GM18502 (cell line): ENCODE data around the gene C9.
"Not testable (repeated sequence)": the region's sequence is repeated elsewhere in the genome, so short reads cannot be mapped to it uniquely, and the experiment has no call there.

ENCODE experiments used
- ATAC-seq: cut with Tn5 transposase; IDR thresholded peaks from one replicate; pipeline ENCODE4 v1.9.1; 2021; ENCODE audit warnings: mild to moderate bottlenecking; ENCODE audit not compliant: unreplicated experiment, poor library complexity

C9 gene

DNA sequence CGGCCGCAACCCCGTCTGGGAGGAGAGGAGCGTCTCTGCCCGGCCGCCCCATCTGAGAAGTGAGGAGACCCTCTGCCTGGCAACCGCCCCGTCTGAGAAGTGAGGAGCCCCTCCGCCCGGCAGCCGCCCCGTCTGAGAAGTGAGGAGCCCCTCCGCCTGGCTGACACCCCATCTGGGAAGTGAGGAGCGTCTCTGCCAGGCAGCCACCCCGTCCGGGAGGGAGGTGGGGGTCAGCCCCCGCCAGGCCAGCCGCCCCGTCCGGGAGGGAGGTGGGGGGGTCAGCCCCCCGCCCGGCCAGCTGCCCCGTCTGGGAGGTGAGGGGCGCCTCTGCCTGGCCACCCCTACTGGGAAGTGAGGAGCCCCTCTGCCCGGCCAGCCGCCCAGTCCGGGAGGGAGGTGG is 30.0 kb downstream of the C9 start:
- ATAC-seq, result not testable (repeated sequence)

DNA sequence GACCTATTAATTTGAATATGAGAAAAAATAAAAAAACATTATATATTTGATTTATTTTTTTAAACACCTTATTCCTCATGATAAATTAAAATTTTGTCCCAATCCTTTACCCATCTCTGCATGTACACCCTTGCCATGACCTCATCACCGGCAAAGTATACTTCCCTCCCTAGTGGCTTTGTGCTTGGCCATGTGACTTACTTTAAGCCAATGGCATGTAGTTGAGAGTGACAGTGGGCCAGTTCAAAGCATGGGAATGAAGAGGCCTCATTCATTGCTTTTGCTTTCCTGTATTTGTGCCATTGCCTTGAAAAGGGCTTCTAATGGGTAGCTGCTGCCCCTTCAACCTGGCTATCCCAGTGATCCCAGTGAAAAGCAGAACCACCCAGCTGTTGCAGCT is 31.2 kb downstream of the C9 start:
- ATAC-seq, result no peak

DNA sequence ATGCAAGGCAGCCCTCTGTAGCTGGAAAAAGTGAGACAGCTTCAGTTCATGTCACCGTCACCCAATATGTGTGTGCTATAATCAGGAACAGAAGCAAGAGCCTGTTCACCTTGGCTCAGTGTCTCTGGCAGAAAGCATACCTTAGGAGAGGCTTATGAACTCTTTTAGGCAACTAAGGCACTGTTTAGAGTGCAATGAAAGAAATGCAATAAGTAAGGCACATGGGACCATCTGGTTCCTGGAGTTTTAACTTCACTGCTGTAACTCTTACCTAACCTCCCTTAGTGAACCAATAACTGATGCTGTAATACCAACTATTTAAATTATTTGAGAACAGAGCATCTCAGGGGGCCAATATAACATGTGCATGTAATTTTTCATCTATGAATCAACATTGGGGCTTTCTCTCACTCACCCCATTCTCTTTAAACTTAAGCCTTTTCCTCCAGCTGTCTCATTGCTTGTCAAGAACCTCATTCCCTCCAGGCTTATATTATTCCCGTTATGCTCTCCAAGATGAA is 32.4 kb downstream of the C9 start:
- ATAC-seq, result no peak

DNA sequence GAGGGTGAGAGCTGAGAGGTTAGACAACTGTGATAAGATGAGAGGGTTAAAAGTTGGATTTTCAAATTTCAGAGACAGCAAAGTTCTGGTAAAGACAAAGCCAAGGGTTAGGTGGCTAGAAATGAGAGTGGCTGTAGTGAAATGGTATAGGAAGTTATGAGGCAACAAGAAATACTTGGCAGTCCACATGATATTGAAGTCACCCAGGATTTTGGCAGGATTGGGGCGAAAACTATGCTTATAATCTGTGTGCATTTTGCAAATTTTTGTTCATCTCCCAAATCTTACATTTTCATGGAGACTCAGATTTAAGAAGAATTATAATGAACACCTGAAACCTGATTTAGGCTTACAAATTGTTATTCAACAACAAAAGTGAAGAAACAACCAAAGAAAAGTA is 35.6 kb downstream of the C9 start:
- ATAC-seq, result no peak

DNA sequence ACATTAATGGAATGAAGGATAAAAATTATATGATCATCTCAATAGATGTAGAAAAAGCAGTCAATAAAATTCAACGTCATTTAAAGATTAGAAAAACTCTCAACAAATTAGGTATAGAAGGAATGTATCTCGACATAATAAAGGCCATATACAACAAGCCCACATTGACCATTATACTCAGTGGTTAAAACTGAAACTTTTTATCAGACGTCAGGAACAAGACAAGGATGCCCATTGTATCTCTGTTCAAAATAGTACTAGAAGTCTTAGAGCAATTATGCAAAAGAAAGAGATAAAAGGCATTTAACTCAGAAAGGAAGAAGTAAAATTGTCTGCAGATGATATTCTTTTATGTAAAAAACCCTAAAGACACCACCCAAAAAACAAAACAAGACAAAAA is 40.8 kb downstream of the C9 start:
- no peak for ATAC-seq

DNA sequence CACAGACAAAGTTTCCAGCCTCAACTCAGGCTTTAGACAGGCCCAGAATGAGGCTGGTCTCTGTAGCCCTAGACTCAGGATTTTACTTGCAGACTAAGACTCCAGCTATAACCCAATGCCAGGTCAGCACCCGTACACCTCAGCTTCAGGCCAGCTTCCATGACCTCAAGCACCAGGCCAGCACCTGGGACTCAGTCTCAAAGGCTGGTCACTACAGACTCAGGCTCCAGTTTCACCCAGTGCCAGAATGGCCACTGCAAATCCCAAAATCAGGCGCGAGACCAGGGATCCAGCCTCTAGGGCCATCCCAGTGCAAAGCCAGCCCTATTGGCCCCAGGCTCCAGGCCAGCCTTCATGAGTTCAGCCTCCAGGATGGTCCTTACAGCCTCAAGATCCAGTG is 44.9 kb downstream of the C9 start:
- no peak for ATAC-seq

DNA sequence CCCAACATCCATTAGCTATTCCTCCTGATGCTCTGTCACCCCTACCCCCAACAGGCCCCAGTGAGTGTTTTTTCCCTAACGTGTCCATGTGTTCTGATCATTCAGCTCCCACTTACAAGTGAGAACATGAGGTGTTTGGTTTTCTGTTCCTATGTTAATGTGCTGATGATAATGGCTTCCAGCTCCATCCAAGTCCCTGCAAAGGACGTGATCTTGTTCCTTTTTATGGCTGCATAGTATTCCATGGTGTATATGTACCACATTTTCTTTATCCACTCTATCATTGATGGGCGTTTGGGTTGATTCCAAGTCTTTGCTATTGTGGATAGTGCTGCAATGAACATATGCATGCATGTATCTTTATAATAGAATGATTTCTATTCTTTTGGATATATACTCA is 47.8 kb downstream of the C9 start:
- ATAC-seq, result not testable (repeated sequence)

DNA sequence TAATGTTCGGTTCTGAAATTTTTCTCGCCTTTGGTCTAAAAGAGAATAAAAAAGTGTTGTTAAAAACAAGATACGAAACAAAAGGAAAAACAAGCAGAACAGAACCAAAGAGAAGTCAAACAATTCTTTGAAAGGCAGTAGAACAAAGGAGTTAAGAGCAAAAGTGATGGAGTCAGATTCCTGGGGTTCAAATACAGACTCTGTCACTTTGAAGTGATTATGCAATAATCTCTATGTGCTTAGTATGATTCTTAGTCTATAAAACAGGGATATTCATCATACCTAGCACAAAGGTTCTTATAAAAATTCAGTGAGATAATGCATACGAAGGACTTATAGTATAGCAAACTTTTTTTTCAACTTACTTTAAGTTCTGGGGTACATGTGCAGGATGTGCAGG is 48.3 kb downstream of the C9 start:
- ATAC-seq, result no peak

DNA sequence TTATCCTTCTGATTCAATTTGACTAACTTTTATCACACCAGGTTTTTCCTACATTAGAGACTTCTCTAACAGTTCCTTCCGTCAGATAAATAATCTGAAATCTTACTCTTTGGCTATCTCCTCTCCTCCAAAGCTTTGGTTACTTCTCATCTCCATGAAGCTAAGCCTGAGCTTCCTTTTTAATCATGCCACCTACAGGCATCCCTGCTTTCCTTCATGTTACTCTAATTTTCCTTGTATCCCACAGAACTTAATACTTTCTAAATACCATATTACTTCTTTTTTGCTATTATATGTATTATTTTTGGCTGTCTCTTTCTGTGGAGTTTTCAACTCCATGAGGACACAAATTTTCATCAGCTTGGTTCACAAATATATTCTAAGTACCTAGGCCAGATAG is 49.7 kb downstream of the C9 start:
- no peak for ATAC-seq

DNA sequence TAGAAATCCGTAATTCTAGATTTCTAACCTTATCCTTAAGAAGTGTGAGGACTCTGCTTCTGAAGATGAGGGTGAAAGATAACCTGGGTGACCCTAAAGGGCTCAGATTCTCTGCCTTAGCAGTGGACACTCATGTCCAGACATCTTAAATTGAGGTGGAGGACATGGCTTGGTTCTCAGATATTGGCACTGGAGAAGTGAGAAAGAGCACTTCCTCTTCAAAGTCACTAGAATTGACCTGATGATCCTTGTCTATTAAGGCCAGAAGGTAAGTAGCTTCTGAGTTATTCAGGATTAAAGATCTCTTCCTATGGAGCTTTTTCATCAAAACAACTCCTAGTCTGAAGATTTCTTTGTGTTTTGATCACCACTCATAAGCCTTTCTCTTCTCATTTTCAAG is 54.8 kb downstream of the C9 start:
- ATAC-seq, result no peak

DNA sequence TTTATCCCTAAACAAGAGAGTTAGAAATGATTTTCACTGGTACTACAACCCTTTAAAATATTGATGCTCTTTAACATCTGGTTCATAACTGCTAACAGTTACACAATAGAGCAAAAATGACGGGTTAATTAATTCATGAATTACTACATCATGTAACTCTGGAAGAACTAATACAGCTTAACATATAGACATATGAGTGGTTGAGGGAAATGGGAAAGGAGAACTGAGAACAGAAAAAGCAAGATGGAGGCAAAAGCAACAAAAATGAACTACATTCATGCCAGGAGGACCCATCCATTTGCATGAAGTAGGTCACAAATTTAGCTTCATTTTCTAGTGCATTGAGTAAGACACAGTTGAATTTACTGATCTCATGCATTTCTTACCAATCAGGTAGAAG is 61.8 kb downstream of the C9 start:
- peak; percentile 86 for ATAC-seq

DNA sequence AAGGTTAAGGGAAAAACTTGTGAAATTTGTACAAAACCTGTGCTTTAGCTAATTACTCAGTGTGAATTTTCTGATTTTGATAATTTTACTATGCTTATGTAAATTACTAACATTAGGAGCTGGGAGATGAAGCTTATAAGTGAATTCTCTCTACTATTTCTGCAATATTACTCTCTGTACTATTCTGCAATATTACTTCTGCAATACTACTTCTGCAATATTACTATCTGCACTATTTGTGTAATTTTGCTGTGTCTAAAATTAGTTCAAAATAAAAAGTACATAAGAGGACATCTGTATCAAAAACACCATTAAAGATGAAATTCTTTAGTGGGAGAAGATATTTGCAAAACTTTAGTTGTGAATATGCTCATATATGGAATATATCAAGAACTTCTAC is 62.9 kb downstream of the C9 start:
- no peak for ATAC-seq

DNA sequence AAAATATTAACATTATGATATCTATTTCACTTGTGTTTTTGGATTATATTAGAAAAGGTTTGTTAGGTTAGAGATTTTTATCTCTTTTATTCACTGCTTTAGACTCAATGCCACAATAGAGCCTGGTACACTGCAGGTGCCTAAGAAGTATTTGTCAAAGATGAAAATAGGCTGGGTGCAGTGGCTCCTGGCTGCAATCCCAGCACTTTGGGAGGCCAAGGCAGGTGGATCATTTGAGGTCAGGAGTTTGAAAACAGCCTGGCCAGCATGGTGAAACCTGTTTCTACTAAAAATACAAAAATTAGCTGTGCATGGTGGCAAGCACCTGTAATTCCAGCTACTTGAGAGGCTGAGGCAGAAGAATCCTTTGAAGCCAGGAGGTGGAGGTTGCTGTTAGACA is 64.3 kb downstream of the C9 start:
- ATAC-seq, result no peak

DNA sequence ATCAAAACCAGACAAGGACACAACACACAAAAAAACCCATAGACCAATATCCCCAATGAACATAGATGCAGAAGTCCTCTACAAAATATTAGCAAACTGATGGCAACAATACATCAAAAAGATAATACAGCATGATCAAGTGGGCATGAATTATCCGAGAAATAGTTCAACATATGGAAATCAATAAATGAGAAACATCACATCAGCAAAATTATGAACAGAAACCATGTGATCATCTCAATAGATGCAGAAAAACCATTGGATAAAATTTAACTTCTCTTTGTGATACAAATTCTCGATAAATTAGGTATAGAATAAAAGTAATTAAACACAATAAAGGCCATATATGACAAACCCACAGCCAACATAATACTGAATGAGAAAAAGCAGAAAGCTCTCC is 69.6 kb downstream of the C9 start:
- no peak for ATAC-seq

DNA sequence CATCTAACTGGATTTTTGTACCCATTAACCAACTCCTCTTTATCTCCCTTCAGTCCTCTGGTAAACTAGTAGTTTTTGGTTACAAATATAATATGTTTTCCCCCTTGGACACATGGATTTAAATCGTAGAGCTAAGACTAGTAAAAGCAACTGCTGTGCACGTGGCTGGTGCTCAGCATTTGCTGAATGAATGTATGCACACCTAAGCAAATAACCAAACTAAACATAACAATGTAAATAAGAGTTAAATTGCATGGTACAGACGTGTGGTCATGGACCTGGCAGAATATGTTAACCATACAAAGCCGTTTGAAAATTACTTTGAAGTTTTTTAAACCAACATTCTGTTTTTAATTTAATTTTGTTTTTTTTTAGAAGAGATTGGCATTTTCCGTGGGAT is 79.7 kb downstream of the C9 start:
- ATAC-seq, result no peak

DNA sequence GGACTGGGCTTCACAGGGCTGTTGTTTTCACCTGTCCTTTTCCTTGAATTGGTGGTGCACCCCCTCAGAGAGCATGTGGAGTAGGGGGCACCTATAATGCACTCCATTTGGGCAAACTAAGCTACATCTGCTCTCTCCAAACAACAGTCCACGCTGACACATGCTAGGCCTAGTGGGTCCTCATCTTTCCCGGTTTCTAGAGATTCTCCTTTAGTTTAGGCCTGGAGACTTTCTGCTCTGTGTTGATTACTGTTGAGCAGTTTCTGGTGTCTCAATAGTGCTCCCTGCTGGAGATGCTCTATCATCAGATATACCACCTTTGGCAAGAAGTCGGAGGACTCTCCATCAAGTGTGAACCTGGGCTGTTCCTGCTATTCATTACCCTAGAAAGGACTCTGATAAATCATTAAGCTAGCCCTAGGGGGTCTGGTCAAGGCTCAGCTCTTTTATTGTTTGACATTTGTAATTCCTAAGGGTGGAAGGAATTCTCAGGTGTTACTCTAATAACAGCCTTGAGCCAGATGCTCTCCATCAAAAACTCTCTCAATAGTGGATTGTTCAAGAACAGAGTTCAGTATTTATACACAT is 81.0 kb downstream of the C9 start:
- ATAC-seq, result peak; percentile 98

DNA sequence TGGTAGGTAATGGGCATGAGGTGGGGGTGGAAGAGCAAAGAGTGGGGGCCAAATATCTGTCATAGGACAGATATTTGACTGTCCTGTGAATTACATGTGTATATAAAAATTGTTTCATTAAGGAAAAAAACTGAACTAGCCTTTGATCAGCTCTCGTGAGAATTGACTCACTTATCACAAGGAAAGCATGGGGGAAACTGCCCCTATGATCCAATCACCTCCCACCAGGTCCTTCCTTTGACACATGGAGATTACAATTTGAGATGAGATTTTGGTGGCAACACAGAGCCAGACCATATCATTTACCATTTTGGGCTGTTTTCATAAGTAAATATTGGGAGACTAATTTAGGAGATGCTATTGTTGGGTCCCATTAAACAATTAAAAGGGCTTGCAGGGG is 81.7 kb downstream of the C9 start:
- ATAC-seq, result no peak

DNA sequence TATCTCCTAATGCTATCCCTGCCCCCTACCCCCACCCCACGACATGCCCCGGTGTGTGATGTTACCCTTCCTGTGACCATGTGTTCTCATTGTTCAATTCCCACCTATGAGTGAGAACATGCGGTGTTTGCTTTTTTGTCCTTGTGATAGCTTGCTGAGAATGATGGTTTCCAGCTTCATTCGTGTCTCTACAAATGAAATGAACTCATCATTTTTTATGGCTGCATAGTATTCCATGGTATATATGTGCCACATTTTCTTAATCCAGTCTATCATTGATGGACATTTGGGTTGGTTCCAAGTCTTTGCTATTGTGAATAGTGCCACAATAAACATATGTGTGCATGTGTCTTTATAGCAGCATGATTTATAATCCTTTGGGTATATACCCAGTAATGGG is 88.4 kb downstream of the C9 start:
- ATAC-seq, result not testable (repeated sequence)

DNA sequence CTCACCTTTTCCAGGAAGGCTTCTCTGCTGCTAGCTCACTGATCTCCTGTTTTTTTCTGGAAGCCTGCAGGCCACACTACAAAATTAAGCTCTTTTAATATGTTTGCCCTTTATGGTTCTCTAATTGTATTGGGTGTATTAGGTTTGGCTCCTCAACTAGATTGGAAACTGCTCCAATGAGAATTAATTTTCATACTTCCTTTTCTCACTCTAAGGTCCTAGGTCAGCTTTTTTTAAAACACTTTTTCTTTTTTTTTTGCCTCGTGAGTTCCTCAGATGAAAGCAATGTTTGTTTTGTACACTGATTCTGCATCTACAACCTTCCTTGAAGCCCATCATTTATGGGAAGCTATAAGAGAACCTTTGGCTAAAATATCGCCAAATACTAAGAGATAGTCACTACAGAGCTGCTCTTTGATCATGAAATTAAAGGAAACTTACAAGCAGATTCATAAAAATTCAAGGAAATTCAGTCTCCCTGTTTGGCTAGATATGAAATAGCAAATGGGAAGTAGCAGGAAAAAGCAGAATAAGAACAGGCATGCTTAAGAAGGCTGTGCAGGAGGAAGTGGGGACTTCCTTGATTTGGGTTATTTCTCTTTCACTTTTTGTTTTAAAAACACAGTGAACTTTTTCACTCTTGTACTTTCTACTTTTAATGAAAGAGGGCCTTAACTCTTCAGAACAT is 89.8 kb downstream of the C9 start:
- peak; percentile 86 for ATAC-seq

DNA sequence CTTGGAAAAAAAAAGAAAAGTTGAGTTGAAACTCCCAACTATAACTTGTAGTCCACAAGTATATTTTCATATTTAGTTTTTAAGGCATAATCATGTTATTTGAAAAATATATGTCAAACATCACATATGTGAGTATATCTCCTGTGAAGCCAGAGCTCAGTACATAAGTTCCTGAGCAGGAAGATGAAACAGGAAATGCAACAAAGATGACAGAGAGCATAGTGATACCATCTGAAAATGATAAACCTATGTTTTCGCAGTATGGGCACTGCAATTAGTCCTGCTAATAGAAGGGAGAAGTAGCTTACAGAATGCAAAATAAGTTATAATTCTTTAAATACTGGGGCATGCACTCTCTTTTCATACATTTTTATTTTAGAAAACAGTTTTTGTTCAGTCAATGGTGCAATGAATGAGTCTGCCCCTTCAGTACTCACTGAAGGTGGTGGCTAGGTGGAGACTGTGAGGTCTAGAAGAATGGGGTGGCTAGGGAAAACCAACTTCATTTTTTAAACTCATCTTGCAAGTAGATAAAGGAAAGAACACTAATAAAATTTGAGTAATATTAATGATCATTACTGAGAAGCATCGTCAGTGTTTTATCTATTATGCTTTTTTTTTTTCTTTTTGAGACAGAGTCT is 90.9 kb downstream of the C9 start:
- ATAC-seq, result no peak

DNA sequence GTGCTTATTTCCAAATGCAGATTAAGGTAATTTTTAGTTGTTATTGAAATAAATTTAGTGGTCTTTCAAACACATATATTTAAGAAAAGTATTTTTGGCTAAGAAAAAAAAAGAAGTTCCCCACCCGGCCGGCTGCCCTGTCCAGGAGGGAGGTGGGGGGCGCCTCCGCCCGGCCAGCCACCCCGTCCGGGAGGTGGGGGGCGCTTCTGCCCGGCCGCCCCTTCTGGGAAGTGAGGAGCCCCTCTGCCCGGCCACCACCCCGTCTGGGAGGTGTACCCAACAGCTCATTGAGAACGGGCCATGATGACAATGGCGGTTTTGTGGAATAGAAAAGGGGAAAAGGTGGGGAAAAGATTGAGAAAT is 91.4 kb downstream of the C9 start:
- ATAC-seq, result not testable (repeated sequence)
